ENCODE data around the gene CDKN1A. TPM values are rescaled to one million over a fixed set of nuclear protein-coding genes. Genes with fewer than 3 reads are reported as not detected.

Gene CDKN1A
- total RNA-seq, 3 donors from 2014 or later (not counting 1 experiment from before 2014, with no cell fraction given): 19.1 to 40.7 (median 25.4) TPM

DNA sequence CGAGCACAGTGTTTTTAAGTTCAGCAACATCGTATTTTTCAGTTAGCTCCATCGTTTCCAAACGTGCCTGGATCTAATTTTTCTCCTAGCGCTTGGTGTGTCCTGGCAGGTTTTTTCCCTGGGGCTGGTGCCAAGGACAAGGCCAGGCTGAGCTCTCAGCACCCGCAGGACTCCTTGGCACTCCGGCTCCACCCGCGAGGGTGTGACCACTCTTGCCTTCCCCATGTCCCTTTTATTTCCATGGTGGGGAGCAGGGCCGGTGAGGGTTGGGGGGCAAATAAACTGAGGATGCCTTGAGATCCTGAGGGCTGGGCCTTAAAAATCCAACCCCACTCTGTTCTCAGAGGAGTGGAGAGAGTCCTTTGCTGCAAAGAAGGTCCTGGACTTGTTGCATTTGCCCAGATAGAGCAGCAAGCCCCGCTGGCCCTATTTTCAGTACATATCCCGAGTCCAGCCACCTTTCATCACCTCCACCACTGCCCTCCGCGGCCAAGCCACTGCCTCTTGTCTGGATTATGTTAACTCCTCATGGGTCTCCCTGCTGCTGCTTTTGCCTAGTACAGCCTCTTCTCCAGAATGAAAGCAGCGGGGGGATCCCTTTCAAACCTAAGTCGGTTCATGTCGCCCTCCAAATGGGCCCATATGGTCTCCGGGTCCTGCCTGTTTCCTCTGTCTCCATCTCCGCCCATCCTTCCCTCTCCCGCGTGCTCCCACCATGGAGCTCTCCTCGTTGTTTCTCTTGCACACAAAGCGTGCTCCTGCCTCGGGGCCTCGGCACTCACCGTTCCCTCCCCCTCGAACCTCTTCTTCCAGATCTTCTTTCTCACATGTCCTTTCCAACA, 14.6 kb downstream of the CDKN1A start:
- H3K4me3 ChIP-seq (ENCODE audit: low read length): no peak overlapping the region
- H3K27me3 ChIP-seq (ENCODE audit: control insufficient read depth, insufficient read depth, low read length): no peaks in the 10 kb centered on the region
- H3K27ac ChIP-seq (ENCODE audit: low read length): peak overlapping the region; percentile 71
- H3K4me1 ChIP-seq (ENCODE audit: control insufficient read depth, insufficient read depth, low read length): peaks cover 23% of the 10 kb centered on the region
- H3K36me3 Mint-ChIP-seq: no peaks in the 10 kb centered on the region
- peaks cover 17 to 21% of the 10 kb centered on the region in 2 donors for H3K4me1 Mint-ChIP-seq
- H3K9me3 ChIP-seq (ENCODE audit: control insufficient read depth, insufficient read depth, low read length): no peaks in the 10 kb centered on the region
- intact Hi-C loops (cut with micrococcal nuclease): no loop called here
- H3K36me3 ChIP-seq (ENCODE audit: control insufficient read depth, insufficient read depth, low read length): no peaks in the 10 kb centered on the region
- no peak overlapping the region for H3K4me3 Mint-ChIP-seq
- 96% methylated on average over 25 of the region's 27 CpGs for WGBS (ENCODE audit: insufficient coverage)
- DNase-seq: no peak
- H3K9me3 Mint-ChIP-seq: no peaks in the 10 kb centered on the region
- H3K27ac Mint-ChIP-seq: peak overlapping the region in 1 of 2 donors; percentile 23
- no peak for ATAC-seq
- TF ChIP-seq, protein P1, sequence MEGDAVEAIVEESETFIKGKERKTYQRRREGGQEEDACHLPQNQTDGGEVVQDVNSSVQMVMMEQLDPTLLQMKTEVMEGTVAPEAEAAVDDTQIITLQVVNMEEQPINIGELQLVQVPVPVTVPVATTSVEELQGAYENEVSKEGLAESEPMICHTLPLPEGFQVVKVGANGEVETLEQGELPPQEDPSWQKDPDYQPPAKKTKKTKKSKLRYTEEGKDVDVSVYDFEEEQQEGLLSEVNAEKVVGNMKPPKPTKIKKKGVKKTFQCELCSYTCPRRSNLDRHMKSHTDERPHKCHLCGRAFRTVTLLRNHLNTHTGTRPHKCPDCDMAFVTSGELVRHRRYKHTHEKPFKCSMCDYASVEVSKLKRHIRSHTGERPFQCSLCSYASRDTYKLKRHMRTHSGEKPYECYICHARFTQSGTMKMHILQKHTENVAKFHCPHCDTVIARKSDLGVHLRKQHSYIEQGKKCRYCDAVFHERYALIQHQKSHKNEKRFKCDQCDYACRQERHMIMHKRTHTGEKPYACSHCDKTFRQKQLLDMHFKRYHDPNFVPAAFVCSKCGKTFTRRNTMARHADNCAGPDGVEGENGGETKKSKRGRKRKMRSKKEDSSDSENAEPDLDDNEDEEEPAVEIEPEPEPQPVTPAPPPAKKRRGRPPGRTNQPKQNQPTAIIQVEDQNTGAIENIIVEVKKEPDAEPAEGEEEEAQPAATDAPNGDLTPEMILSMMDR (IDR thresholded peaks at IDR 0.05): no peak
- H3K27me3 Mint-ChIP-seq (ENCODE audit: low read depth in 2 of 2): no peaks in the 10 kb centered on the region

DNA sequence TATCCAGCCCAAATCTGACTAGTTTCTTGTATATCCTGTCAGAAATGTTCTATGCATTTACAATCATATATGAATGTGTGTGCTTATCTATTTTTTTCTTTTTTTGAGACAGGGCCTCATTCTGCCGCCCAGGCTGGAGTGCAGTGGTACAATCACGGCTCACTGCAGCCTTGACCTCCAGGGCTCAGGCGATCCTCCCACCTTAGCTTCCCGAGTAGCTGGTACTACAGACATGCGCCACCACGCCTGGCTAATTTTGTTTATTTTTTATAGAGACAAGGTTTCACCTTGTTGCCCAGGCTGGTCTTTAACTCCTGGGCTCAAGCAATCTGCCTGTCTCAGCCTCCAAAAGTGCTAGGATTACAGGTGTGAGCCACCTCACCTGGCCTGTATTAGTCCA, 16.1 kb downstream of the CDKN1A start:
- ATAC-seq (no peak), DNase-seq (no peak)
- Mint-ChIP-seq H3K4me1 (peaks cover 17 to 21% of the 10 kb centered on the region in 2 donors), H3K36me3 (no peaks in the 10 kb centered on the region), H3K27ac (no peak overlapping the region), H3K9me3 (no peaks in the 10 kb centered on the region), H3K27me3 (ENCODE audit: low read depth in 2 of 2) (no peaks in the 10 kb centered on the region), H3K4me3 (no peak overlapping the region)
- TF ChIP-seq, protein P1 (IDR thresholded peaks at IDR 0.05): no peak
- H3K36me3 ChIP-seq (ENCODE audit: control insufficient read depth, insufficient read depth, low read length): no peaks in the 10 kb centered on the region
- intact Hi-C loops (cut with micrococcal nuclease): no loop called here
- H3K27ac ChIP-seq (ENCODE audit: low read length): no peak overlapping the region
- 94% methylated on average over 6 of the region's 6 CpGs for WGBS (ENCODE audit: insufficient coverage)
- H3K4me3 ChIP-seq (ENCODE audit: low read length): no peak overlapping the region
- H3K4me1 ChIP-seq (ENCODE audit: control insufficient read depth, insufficient read depth, low read length): peaks cover 24% of the 10 kb centered on the region
- H3K9me3 ChIP-seq (ENCODE audit: control insufficient read depth, insufficient read depth, low read length): no peaks in the 10 kb centered on the region
- H3K27me3 ChIP-seq (ENCODE audit: control insufficient read depth, insufficient read depth, low read length): no peaks in the 10 kb centered on the region

DNA sequence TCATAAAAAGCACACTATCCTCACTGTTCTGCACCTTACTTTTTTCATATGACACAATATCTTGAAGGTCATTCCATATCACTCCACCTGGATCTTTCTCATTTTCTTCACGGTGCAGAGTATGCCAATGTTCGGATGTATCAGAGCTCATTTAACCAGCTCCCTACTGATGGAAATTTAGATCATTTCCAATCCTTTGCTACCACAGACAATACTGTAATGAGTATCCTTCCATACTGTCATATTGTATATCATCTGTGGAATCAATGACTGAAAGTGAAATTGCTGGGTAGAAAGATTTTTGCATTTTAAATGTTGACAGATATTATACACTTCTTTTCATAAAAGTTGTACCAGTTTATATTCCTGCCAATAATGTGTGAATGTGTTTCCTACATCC, 16.9 kb downstream of the CDKN1A start:
- H3K4me1 Mint-ChIP-seq: peaks cover 17 to 21% of the 10 kb centered on the region in 2 donors
- DNase-seq: no peak
- Histone ChIP-seq H3K4me1 (ENCODE audit: control insufficient read depth, insufficient read depth, low read length) (peaks cover 24% of the 10 kb centered on the region), H3K27me3 (ENCODE audit: control insufficient read depth, insufficient read depth, low read length) (no peaks in the 10 kb centered on the region), H3K4me3 (ENCODE audit: low read length) (no peak overlapping the region), H3K27ac (ENCODE audit: low read length) (no peak overlapping the region), H3K9me3 (ENCODE audit: control insufficient read depth, insufficient read depth, low read length) (no peaks in the 10 kb centered on the region), H3K36me3 (ENCODE audit: control insufficient read depth, insufficient read depth, low read length) (no peaks in the 10 kb centered on the region)
- no peak for ATAC-seq
- H3K9me3 Mint-ChIP-seq: no peaks in the 10 kb centered on the region
- TF ChIP-seq, protein P1 (IDR thresholded peaks at IDR 0.05): no peak
- H3K27ac Mint-ChIP-seq: no peak overlapping the region
- no peaks in the 10 kb centered on the region for H3K36me3 Mint-ChIP-seq
- 71% methylated on average over 2 of the region's 2 CpGs for WGBS (ENCODE audit: insufficient coverage)
- H3K4me3 Mint-ChIP-seq: no peak overlapping the region
- H3K27me3 Mint-ChIP-seq (ENCODE audit: low read depth in 2 of 2): no peaks in the 10 kb centered on the region
- intact Hi-C loops (cut with micrococcal nuclease): no loop called here

Data from natural killer cell (primary cell).